HepG2 (cell line): ENCODE results near the gene TKFC. TPM values are rescaled to one million over a fixed set of nuclear protein-coding genes. Genes with fewer than 3 reads are reported as not detected.

Experiments
- ATAC-seq: fragments of 200-7000 bp; cut with Tn5 transposase; 3 replicates; pipeline ENCODE4 v1.9.1; 2020; ENCODE audit warnings: mild to moderate bottlenecking, moderate library complexity
- BruUV-seq: library from RNA; stranded (reverse); fragments of 400-500 nt; replicated peaks from 2 replicates; lab custom pipeline; 2021; lab: Mats Ljungman, UMichigan
- CTCF ChIA-PET: fragments of 300-600 bp; formaldehyde crosslinking; extraction: SDS; loops from one replicate; lab custom pipeline; 2021; ENCODE audit warnings: low total read pairs, inconsistent platforms, low intra/inter-chr PET ratio; lab: Yijun Ruan, JAX
- POLR2A ChIA-PET: fragments of 350-600 bp; sonication (Branson Sonifier 250); formaldehyde crosslinking; loops from one replicate; lab custom pipeline; 2020; ENCODE audit warnings: antibody characterized with exemption, inconsistent platforms; lab: Yijun Ruan, JAX
- DNase-seq: peaks from one replicate; pipeline ENCODE4 v3.0.0-alpha.2; 2015; ENCODE audit warnings: low spot score
- FAIRE-seq: peaks from 3 replicates; lab custom pipeline; 2011; peaks lifted over from hg19 to GRCh38; lab: Jason Lieb, UNC
- H2AFZ ChIP-seq: one replicate; pipeline ENCODE4 v1.6.1; 2011; ENCODE audit warnings: low read length, inconsistent platforms
- H3K27ac ChIP-seq: fragments of 300-600 bp; 3 replicates; pipeline ENCODE4 v1.8.0; 2011; ENCODE audit warnings: mixed run types, mild to moderate bottlenecking, mixed read lengths, low read length, inconsistent platforms; ENCODE audit not compliant: insufficient read depth; ENCODE audit errors: extremely low read length
- H3K27me3 ChIP-seq, 2 experiments: fragments of 200-600 bp in 1 of 2; 2 replicates in 1 of 2; 3 replicates in 1 of 2; pipeline versions ENCODE4 v1.6.0 to v1.8.0; 2011; ENCODE audit warnings: low read length in 2 of 2, mild to moderate bottlenecking in 2 of 2, moderate library complexity in 2 of 2, inconsistent platforms in 1 of 2; ENCODE audit not compliant: insufficient read depth in 2 of 2, control insufficient read depth in 1 of 2
- H3K36me3 ChIP-seq, 2 experiments: fragments of 200-600 bp in 1 of 2; replicated peaks in 1 of 2; 2 replicates in 1 of 2; 3 replicates in 1 of 2; pipeline versions ENCODE4 v1.5.1 to v1.8.0; 2011; ENCODE audit warnings: low read length in 2 of 2, inconsistent platforms in 1 of 2; ENCODE audit not compliant: insufficient read depth in 2 of 2, control insufficient read depth in 1 of 2
- H3K4me1 ChIP-seq: 2 replicates; pipeline ENCODE4 v1.5.1; 2012; ENCODE audit warnings: low read length, inconsistent platforms; ENCODE audit not compliant: insufficient read depth
- H3K4me2 ChIP-seq: 2 replicates; pipeline ENCODE4 v1.6.0; 2011; ENCODE audit warnings: low read depth, low read length, inconsistent platforms
- H3K4me3 ChIP-seq, 3 experiments: fragments of 200-600 bp in 1 of 3; sonication (generic), shearing (Covaris generic) in 1 of 3; replicated peaks in 1 of 3; 2 replicates each; pipeline ENCODE4 v1.5.1; 2011 to 2016; ENCODE audit warnings: low read length in 3 of 3, inconsistent platforms in 2 of 3, low read depth in 2 of 3, mild to moderate bottlenecking in 2 of 3, control low read depth in 1 of 3, mixed read lengths in 1 of 3; ENCODE audit not compliant: insufficient read depth in 1 of 3
- H3K79me2 ChIP-seq: one replicate; pipeline ENCODE4 v1.6.1; 2011; ENCODE audit warnings: low read length, inconsistent platforms; ENCODE audit not compliant: insufficient read depth
- H3K9ac ChIP-seq: 2 replicates; pipeline ENCODE4 v1.6.0; 2011; ENCODE audit warnings: mild to moderate bottlenecking, low read depth, low read length, inconsistent platforms; ENCODE audit not compliant: insufficient read depth
- H3K9me3 ChIP-seq: 2 replicates; pipeline ENCODE4 v1.5.1; 2012; ENCODE audit warnings: mild to moderate bottlenecking, low read length
- H4K20me1 ChIP-seq: 2 replicates; pipeline ENCODE4 v1.6.0; 2011; ENCODE audit warnings: inconsistent platforms, mild to moderate bottlenecking, low read length, moderate library complexity; ENCODE audit not compliant: insufficient read depth
- CC2D1A ChIP-seq: sonication (generic); formaldehyde crosslinking; IDR thresholded peaks from 2 replicates; pipeline ENCODE4 v1.8.1; 2023; ENCODE audit warnings: mild to moderate bottlenecking, missing genetic modification reagents
- CHCHD3 ChIP-seq: sonication (generic); formaldehyde crosslinking; IDR thresholded peaks from 2 replicates; pipeline ENCODE4 v1.8.0; 2022; ENCODE audit warnings: mild to moderate bottlenecking, missing genetic modification reagents, moderate library complexity
- CHD4 ChIP-seq: fragments of 200-600 bp; sonication (generic); IDR thresholded peaks from 2 replicates; pipeline ENCODE4 v1.7.0; 2017; ENCODE audit warnings: mild to moderate bottlenecking, low read length, borderline replicate concordance
- HCFC1 ChIP-seq: fragments of 150-350 bp; IDR thresholded peaks from 2 replicates; pipeline ENCODE4 v1.6.1; 2014; ENCODE audit warnings: low read depth, low read length
- MXI1 ChIP-seq: IDR thresholded peaks from 3 replicates; pipeline ENCODE4 v1.6.1; 2012; ENCODE audit warnings: low read depth, low read length, inconsistent platforms, borderline replicate concordance
- PHF21A ChIP-seq: sonication (generic); formaldehyde crosslinking; IDR thresholded peaks from 2 replicates; pipeline ENCODE4 v1.5.0; 2020; ENCODE audit warnings: mild to moderate bottlenecking, missing genetic modification reagents
- PITX1 ChIP-seq: sonication (generic); formaldehyde crosslinking; IDR thresholded peaks from 2 replicates; pipeline ENCODE4 v1.5.1; 2020; ENCODE audit warnings: mild to moderate bottlenecking, missing genetic modification reagents
- POGZ ChIP-seq: sonication (generic); formaldehyde crosslinking; IDR thresholded peaks from 2 replicates; pipeline ENCODE4 v1.4.0; 2020; ENCODE audit warnings: mild to moderate bottlenecking, missing genetic modification reagents
- RFXAP ChIP-seq: sonication (generic); formaldehyde crosslinking; IDR thresholded peaks from 2 replicates; pipeline ENCODE4 v1.4.0; 2020; ENCODE audit warnings: missing genetic modification reagents, borderline replicate concordance
- THAP11 ChIP-seq: IDR thresholded peaks from 2 replicates; pipeline ENCODE4 v1.6.1; 2016; ENCODE audit warnings: missing biosample characterization, missing genetic modification reagents
- ZBTB21 ChIP-seq: sonication (generic); formaldehyde crosslinking; IDR thresholded peaks from 2 replicates; pipeline ENCODE4 v1.4.0; 2020; ENCODE audit warnings: missing genetic modification reagents
- ZNF354B ChIP-seq: sonication (generic); formaldehyde crosslinking; IDR thresholded peaks from 2 replicates; pipeline ENCODE4 v1.8.0; 2022; ENCODE audit warnings: mild to moderate bottlenecking, missing genetic modification reagents
- ZNF550 ChIP-seq: sonication (generic); formaldehyde crosslinking; IDR thresholded peaks from 2 replicates; pipeline ENCODE4 v1.4.0; 2020; ENCODE audit warnings: mild to moderate bottlenecking, missing genetic modification reagents, borderline replicate concordance
- ZNF616 ChIP-seq: sonication (generic); formaldehyde crosslinking; IDR thresholded peaks from 2 replicates; pipeline ENCODE4 v1.5.0; 2020; ENCODE audit warnings: low read depth, mild to moderate bottlenecking, missing genetic modification reagents
- WGBS: methylation state at CpG from one replicate; pipeline ENCODE4 v1.1.6; 2017; ENCODE audit warnings: low lambda C conversion rate; 5-methylcytosine and 5-hydroxymethylcytosine counted together
- in situ Hi-C: cut with HindIII; loops from 2 replicates; pipeline ENCODE4 v1.10.0; 2017; ENCODE audit warnings: low pct_unique_long_range_greater_than_20kb; ENCODE audit not compliant: extremely low pct_ligation_motif_present
- intact Hi-C: fragments of 100-400 bp; cut with micrococcal nuclease; formaldehyde crosslinking; loops from one replicate; pipeline ENCODE4 v1.10.0; 2022; ENCODE audit not compliant: unreplicated experiment
- polyA plus RNA-seq, 8 experiments: library from polyadenylated mRNA; depleted of rRNA in 3 of 8; stranded (reverse) in 7 of 8; unstranded in 1 of 8; fragments of >200 nt; fragmentation: Illumina TruSeq in 4 of 8; extraction: Trizol in 4 of 8; gene quantifications; 2 replicates each; pipeline versions ENCODE4 v1.2.1 to v1.2.3, GENCODE V29; 2011 to 2016; ENCODE audit warnings: low read depth in 4 of 8, missing spikeins in 1 of 8, mixed read lengths in 1 of 8; ENCODE audit not compliant: insufficient read depth in 1 of 8
- total RNA-seq, 5 experiments: library from RNA; depleted of rRNA; stranded (reverse); fragments of >200 nt; fragmentation: Illumina TruSeq; extraction: Trizol; gene quantifications; 2 replicates each; pipeline ENCODE4 v1.2.3, GENCODE V29; 2016; ENCODE audit warnings: low read depth in 1 of 5
- TF ChIP-seq, protein P1 (sequence below): sonication (generic); formaldehyde crosslinking; IDR thresholded peaks from 2 replicates; pipeline ENCODE4 v1.4.0; 2020; ENCODE audit warnings: missing genetic modification reagents, mild to moderate bottlenecking, borderline replicate concordance
- TF ChIP-seq, protein P2 (sequence below): IDR thresholded peaks from 2 replicates; pipeline ENCODE4 v1.6.1; 2018; ENCODE audit warnings: missing genetic modification reagents
- TF ChIP-seq, protein P3 (sequence below): sonication (generic); formaldehyde crosslinking; IDR thresholded peaks from 2 replicates; pipeline ENCODE4 v1.4.0; 2020; ENCODE audit warnings: missing genetic modification reagents, borderline replicate concordance

Gene TKFC
- total and polyA plus RNA-seq, 2 of the 13 experiments (the other 11 are each of a cell fraction or from before 2014, with no cell fraction given), result 147 to 197 TPM

- H3K27me3 ChIP-seq, result no peaks in the 10 kb centered on the region; a peak in 1 of 5 replicates
- no peak overlapping the region for H3K27ac ChIP-seq
- POLR2A ChIA-PET, result interaction anchor here (3.6 to 9.9 kb wide), 3 partner anchors 24 to 70 kb away, joined by 29 to 146 read pairs (median 64); partner anchors contain the start of genes CPSF7, DDB1, SDHAF2 and TKFC
- peaks cover 4 to 8% of the 10 kb centered on the region in 2 experiments; a peak in 4 of 5 replicates for H3K36me3 ChIP-seq
- no peak for TF ChIP-seq PITX1 (CRISPR knock-in tag)
- TF ChIP-seq ZNF354B (CRISPR knock-in tag), result no peak
- no peak for TF ChIP-seq CHD4
- no peak for TF ChIP-seq PHF21A (CRISPR knock-in tag)
- no peak for TF ChIP-seq ZNF550 (CRISPR knock-in tag)
- TF ChIP-seq, protein P1, sequence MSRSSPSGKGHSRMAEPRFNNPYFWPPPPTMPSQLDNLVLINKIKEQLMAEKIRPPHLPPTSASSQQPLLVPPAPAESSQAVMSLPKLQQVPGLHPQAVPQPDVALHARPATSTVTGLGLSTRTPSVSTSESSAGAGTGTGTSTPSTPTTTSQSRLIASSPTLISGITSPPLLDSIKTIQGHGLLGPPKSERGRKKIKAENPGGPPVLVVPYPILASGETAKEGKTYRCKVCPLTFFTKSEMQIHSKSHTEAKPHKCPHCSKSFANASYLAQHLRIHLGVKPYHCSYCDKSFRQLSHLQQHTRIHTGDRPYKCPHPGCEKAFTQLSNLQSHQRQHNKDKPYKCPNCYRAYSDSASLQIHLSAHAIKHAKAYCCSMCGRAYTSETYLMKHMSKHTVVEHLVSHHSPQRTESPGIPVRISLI (CRISPR knock-in tag), result no peak
- no peak for TF ChIP-seq ZNF616 (CRISPR knock-in tag)
- TF ChIP-seq, protein P2, sequence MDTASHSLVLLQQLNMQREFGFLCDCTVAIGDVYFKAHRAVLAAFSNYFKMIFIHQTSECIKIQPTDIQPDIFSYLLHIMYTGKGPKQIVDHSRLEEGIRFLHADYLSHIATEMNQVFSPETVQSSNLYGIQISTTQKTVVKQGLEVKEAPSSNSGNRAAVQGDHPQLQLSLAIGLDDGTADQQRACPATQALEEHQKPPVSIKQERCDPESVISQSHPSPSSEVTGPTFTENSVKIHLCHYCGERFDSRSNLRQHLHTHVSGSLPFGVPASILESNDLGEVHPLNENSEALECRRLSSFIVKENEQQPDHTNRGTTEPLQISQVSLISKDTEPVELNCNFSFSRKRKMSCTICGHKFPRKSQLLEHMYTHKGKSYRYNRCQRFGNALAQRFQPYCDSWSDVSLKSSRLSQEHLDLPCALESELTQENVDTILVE (CRISPR knock-in tag), result no peak
- TF ChIP-seq, protein P3, sequence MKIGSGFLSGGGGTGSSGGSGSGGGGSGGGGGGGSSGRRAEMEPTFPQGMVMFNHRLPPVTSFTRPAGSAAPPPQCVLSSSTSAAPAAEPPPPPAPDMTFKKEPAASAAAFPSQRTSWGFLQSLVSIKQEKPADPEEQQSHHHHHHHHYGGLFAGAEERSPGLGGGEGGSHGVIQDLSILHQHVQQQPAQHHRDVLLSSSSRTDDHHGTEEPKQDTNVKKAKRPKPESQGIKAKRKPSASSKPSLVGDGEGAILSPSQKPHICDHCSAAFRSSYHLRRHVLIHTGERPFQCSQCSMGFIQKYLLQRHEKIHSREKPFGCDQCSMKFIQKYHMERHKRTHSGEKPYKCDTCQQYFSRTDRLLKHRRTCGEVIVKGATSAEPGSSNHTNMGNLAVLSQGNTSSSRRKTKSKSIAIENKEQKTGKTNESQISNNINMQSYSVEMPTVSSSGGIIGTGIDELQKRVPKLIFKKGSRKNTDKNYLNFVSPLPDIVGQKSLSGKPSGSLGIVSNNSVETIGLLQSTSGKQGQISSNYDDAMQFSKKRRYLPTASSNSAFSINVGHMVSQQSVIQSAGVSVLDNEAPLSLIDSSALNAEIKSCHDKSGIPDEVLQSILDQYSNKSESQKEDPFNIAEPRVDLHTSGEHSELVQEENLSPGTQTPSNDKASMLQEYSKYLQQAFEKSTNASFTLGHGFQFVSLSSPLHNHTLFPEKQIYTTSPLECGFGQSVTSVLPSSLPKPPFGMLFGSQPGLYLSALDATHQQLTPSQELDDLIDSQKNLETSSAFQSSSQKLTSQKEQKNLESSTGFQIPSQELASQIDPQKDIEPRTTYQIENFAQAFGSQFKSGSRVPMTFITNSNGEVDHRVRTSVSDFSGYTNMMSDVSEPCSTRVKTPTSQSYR (CRISPR knock-in tag), result no peak
- TF ChIP-seq HCFC1, result no peak
- TF ChIP-seq RFXAP (CRISPR knock-in tag), result no peak
- no peak for TF ChIP-seq ZBTB21
- no peak for TF ChIP-seq POGZ (CRISPR knock-in tag)
- TF ChIP-seq CC2D1A (CRISPR knock-in tag), result no peak
- no peak for TF ChIP-seq CHCHD3
- no peak for TF ChIP-seq THAP11 (CRISPR knock-in tag)
- no peak for TF ChIP-seq MXI1
- CTCF ChIA-PET, result no interaction called here
- no peak overlapping the region for H2AFZ ChIP-seq
- peaks cover 17% of the 10 kb centered on the region for H3K79me2 ChIP-seq
- H3K4me3 ChIP-seq, result no peak overlapping the region
- H4K20me1 ChIP-seq, result no peaks in the 10 kb centered on the region
- H3K4me1 ChIP-seq, result peaks cover 38% of the 10 kb centered on the region
- ATAC-seq (no peak), FAIRE-seq (no peak), DNase-seq (no peak)
- intact Hi-C loops, result no loop called here
- no peak overlapping the region for H3K4me2 ChIP-seq
- H3K9me3 ChIP-seq, result no peaks in the 10 kb centered on the region
- in situ Hi-C loops, result no loop called here
- 94% methylated on average over 6 of the region's 6 CpGs for whole genome bisulfite sequencing
- no peak overlapping the region for H3K9ac ChIP-seq
- no TSS peak for BruUV-seq
Measured at GRCh38 chr11:61359516-61359915, 26.5 kb downstream of the TKFC start.
